ENCODE measurements around the gene CEP112.

The CEP112 gene

GRCh38 chr17:65994679-65995078 is 197.3 kb downstream of the CEP112 start:
- H3K27ac ChIP-seq (ENCODE audit: low read length) = no peak overlapping the region
- H3K9me3 ChIP-seq (ENCODE audit: control insufficient read depth, insufficient read depth, low read length) = no peaks in the 10 kb centered on the region
- H3K4me3 ChIP-seq (ENCODE audit: low read length) = no peak overlapping the region
- peaks cover 2% of the 10 kb centered on the region; the same call in 1 of the 2 replicates for H3K4me1 ChIP-seq (ENCODE audit: control insufficient read depth, insufficient read depth, low read length)
- H3K27me3 ChIP-seq (ENCODE audit: control insufficient read depth, insufficient read depth, low read length) = no peaks in the 10 kb centered on the region
- WGBS (ENCODE audit: insufficient coverage, insufficient read length) = no CpG with 5 or more reads among the region's 4 CpGs
- DNase-seq (ENCODE audit: low read depth, low spot score) = no peak
- H3K36me3 ChIP-seq (ENCODE audit: control insufficient read depth, insufficient read depth, low read length) = no peaks in the 10 kb centered on the region

GRCh38 chr17:65994114-65994513 is 197.8 kb downstream of the CEP112 start:
- Histone ChIP-seq H3K27ac (ENCODE audit: low read length) (no peak overlapping the region), H3K4me1 (ENCODE audit: control insufficient read depth, insufficient read depth, low read length) (peaks cover 2% of the 10 kb centered on the region; the same call in 1 of the 2 replicates), H3K9me3 (ENCODE audit: control insufficient read depth, insufficient read depth, low read length) (no peaks in the 10 kb centered on the region), H3K36me3 (ENCODE audit: control insufficient read depth, insufficient read depth, low read length) (no peaks in the 10 kb centered on the region), H3K4me3 (ENCODE audit: low read length) (no peak overlapping the region), H3K27me3 (ENCODE audit: control insufficient read depth, insufficient read depth, low read length) (no peaks in the 10 kb centered on the region)
- no peak for DNase-seq (ENCODE audit: low read depth, low spot score)
- WGBS (ENCODE audit: insufficient coverage, insufficient read length) = no CpG with 5 or more reads among the region's 2 CpGs

- H3K4me3 ChIP-seq (ENCODE audit: low read length) = no peak overlapping the region
- WGBS (ENCODE audit: insufficient coverage, insufficient read length) = no CpG with 5 or more reads among the region's 3 CpGs
- no peaks in the 10 kb centered on the region for H3K9me3 ChIP-seq (ENCODE audit: control insufficient read depth, insufficient read depth, low read length)
- H3K27ac ChIP-seq (ENCODE audit: low read length) = no peak overlapping the region
- no peaks in the 10 kb centered on the region for H3K27me3 ChIP-seq (ENCODE audit: control insufficient read depth, insufficient read depth, low read length)
- H3K36me3 ChIP-seq (ENCODE audit: control insufficient read depth, insufficient read depth, low read length) = no peaks in the 10 kb centered on the region
- H3K4me1 ChIP-seq (ENCODE audit: control insufficient read depth, insufficient read depth, low read length) = peaks cover 2% of the 10 kb centered on the region; the same call in 1 of the 2 replicates
- no peak for DNase-seq (ENCODE audit: low read depth, low spot score)
These were observed 201.3 kb downstream of the CEP112 start for GRCh38 chr17:65990593-65990992.

DNA sequence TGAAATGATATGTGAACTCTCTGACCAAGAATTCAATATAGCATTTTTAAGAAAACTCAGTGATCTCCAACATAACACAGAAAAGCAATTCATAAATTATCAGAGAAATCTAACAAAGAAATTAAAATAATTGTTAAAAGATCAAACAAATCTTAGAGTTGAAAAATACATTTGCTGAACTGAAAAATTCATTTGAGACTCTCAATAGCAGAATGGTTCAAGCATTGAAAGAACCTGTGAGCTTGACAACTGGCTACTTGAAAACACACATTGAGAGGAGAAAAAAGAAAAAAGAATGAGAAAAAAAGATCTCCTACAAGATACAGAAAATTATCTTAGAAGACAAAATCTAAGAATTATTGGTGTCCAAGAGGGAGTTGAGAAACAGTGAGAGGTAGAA is 203.5 kb downstream of the CEP112 start:
- Histone ChIP-seq H3K4me1 (ENCODE audit: control insufficient read depth, insufficient read depth, low read length) (peaks cover 2% of the 10 kb centered on the region; the same call in 1 of the 2 replicates), H3K27ac (ENCODE audit: low read length) (no peak overlapping the region), H3K27me3 (ENCODE audit: control insufficient read depth, insufficient read depth, low read length) (no peaks in the 10 kb centered on the region), H3K4me3 (ENCODE audit: low read length) (no peak overlapping the region), H3K9me3 (ENCODE audit: control insufficient read depth, insufficient read depth, low read length) (no peaks in the 10 kb centered on the region), H3K36me3 (ENCODE audit: control insufficient read depth, insufficient read depth, low read length) (no peaks in the 10 kb centered on the region)
- no peak for DNase-seq (ENCODE audit: low read depth, low spot score)

DNA sequence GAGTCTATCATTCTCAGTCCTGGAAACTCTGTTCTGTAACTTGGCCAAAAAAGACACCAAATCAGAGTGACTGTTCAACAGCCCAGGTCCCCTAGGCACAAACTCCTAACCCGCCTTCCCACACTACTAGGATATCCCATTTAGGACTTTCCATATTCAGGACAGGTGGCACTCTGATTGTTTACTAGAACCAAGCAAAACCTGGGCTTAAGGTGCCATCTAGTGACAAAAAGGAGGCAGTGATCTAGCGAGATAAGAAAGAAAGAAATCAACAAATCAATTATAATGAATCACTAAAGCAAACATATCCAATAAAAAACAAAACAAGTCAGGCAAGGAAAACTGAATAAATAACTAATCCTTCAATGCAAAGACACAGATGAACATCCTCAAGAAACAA is 203.9 kb downstream of the CEP112 start:
- Histone ChIP-seq H3K9me3 (ENCODE audit: control insufficient read depth, insufficient read depth, low read length) (no peaks in the 10 kb centered on the region), H3K27ac (ENCODE audit: low read length) (no peak overlapping the region), H3K27me3 (ENCODE audit: control insufficient read depth, insufficient read depth, low read length) (no peaks in the 10 kb centered on the region), H3K4me3 (ENCODE audit: low read length) (no peak overlapping the region), H3K4me1 (ENCODE audit: control insufficient read depth, insufficient read depth, low read length) (peaks cover 2% of the 10 kb centered on the region; the same call in 1 of the 2 replicates), H3K36me3 (ENCODE audit: control insufficient read depth, insufficient read depth, low read length) (no peaks in the 10 kb centered on the region)
- DNase-seq (ENCODE audit: low read depth, low spot score) = peak; percentile 31
- WGBS (ENCODE audit: insufficient coverage, insufficient read length) = no CpG with 5 or more reads among the region's 2 CpGs

- DNase-seq (ENCODE audit: low read depth, low spot score) = no peak
- Histone ChIP-seq H3K9me3 (ENCODE audit: control insufficient read depth, insufficient read depth, low read length) (no peaks in the 10 kb centered on the region), H3K27ac (ENCODE audit: low read length) (no peak overlapping the region), H3K4me3 (ENCODE audit: low read length) (no peak overlapping the region), H3K4me1 (ENCODE audit: control insufficient read depth, insufficient read depth, low read length) (peaks cover 2% of the 10 kb centered on the region; the same call in 1 of the 2 replicates), H3K36me3 (ENCODE audit: control insufficient read depth, insufficient read depth, low read length) (no peaks in the 10 kb centered on the region), H3K27me3 (ENCODE audit: control insufficient read depth, insufficient read depth, low read length) (no peaks in the 10 kb centered on the region)
- no CpG with 5 or more reads among the region's 3 CpGs for WGBS (ENCODE audit: insufficient coverage, insufficient read length)
These were observed 206.4 kb downstream of the CEP112 start for GRCh38 chr17:65985571-65985970.

- no peaks in the 10 kb centered on the region for H3K9me3 ChIP-seq (ENCODE audit: control insufficient read depth, insufficient read depth, low read length)
- H3K36me3 ChIP-seq (ENCODE audit: control insufficient read depth, insufficient read depth, low read length) = no peaks in the 10 kb centered on the region
- H3K27ac ChIP-seq (ENCODE audit: low read length) = no peak overlapping the region
- H3K4me1 ChIP-seq (ENCODE audit: control insufficient read depth, insufficient read depth, low read length) = no peaks in the 10 kb centered on the region
- H3K4me3 ChIP-seq (ENCODE audit: low read length) = no peak overlapping the region
- no CpG with 5 or more reads among the region's 3 CpGs for WGBS (ENCODE audit: insufficient coverage, insufficient read length)
- H3K27me3 ChIP-seq (ENCODE audit: control insufficient read depth, insufficient read depth, low read length) = no peaks in the 10 kb centered on the region
- no peak for DNase-seq (ENCODE audit: low read depth, low spot score)
These were observed 207.6 kb downstream of the CEP112 start for GRCh38 chr17:65984299-65984698.

DNA sequence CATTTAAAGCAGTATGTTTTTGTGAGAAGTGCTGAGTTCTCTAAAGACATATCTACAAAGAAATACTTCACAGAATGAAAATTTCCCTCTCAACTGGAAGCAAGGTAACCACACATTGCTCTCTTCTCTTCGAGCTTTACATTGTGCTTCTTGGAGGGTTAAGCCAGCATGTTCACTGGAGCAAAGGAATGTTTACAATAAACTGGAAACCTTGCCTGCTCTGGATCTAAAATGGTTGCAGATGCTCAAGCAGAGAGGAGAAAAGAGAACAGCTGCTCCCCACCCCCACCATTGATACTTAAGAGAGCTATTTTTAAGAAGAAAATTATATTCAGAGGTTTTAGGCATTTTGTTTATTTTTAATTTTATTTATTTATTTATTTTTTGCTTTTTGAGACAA is 213.1 kb downstream of the CEP112 start:
- Histone ChIP-seq H3K4me1 (ENCODE audit: control insufficient read depth, insufficient read depth, low read length) (no peaks in the 10 kb centered on the region), H3K4me3 (ENCODE audit: low read length) (no peak overlapping the region), H3K36me3 (ENCODE audit: control insufficient read depth, insufficient read depth, low read length) (no peaks in the 10 kb centered on the region), H3K9me3 (ENCODE audit: control insufficient read depth, insufficient read depth, low read length) (no peaks in the 10 kb centered on the region), H3K27ac (ENCODE audit: low read length) (no peak overlapping the region), H3K27me3 (ENCODE audit: control insufficient read depth, insufficient read depth, low read length) (no peaks in the 10 kb centered on the region)
- WGBS (ENCODE audit: insufficient coverage, insufficient read length) = no CpG with 5 or more reads among the region's 1 CpG
- DNase-seq (ENCODE audit: low read depth, low spot score) = no peak

DNA sequence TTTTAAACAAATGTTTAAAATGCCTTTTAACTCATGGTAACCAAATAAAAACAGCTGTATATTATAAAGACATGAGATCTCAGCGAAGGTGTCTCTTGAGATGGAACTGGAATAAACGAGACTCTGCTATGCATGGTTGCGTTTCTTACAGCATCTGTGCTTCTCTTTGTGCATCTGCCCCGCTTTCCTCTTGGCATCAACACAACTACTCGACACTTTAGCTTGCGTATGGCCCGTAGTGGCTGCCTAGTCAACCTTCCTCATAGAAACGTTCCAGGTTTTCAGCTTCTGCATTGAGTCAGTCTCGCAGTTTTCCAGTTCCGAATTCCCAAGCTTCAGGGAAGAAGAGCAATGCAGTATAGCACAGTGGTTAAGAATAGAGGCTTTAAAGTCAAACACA is 214.9 kb downstream of the CEP112 start:
- no CpG with 5 or more reads among the region's 10 CpGs for WGBS (ENCODE audit: insufficient coverage, insufficient read length)
- no peak overlapping the region for H3K4me3 ChIP-seq (ENCODE audit: low read length)
- no peak for DNase-seq (ENCODE audit: low read depth, low spot score)

DNA sequence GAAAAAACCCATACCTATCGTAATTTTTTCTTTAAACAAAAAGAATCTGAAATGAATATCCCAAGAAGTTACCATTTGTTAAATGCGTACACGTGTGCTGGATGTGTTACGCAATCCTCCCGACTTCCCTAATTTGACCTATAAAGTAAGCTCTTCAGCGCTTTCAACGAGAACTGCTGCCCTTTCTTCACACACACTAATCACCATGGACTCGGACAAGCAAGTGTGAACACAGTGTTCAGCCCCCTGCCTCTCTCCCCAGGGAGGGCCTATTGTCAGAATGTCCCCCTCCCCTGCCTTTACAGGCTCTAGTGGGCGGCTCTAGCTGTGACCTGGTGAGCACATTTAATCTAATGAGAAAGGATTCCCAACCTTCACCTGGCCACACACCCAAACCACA is 216.1 kb downstream of the CEP112 start:
- no peaks in the 10 kb centered on the region for H3K9me3 ChIP-seq (ENCODE audit: control insufficient read depth, insufficient read depth, low read length)
- DNase-seq (ENCODE audit: low read depth, low spot score) = no peak
- H3K36me3 ChIP-seq (ENCODE audit: control insufficient read depth, insufficient read depth, low read length) = no peaks in the 10 kb centered on the region
- H3K4me3 ChIP-seq (ENCODE audit: low read length) = no peak overlapping the region
- no peaks in the 10 kb centered on the region for H3K27me3 ChIP-seq (ENCODE audit: control insufficient read depth, insufficient read depth, low read length)
- H3K27ac ChIP-seq (ENCODE audit: low read length) = no peak overlapping the region
- WGBS (ENCODE audit: insufficient coverage, insufficient read length) = no CpG with 5 or more reads among the region's 9 CpGs
- H3K4me1 ChIP-seq (ENCODE audit: control insufficient read depth, insufficient read depth, low read length) = no peaks in the 10 kb centered on the region

More for the DNA sequence above, 214.9 kb downstream of the CEP112 start:
- H3K27ac ChIP-seq (ENCODE audit: low read length) = no peak overlapping the region
- no peaks in the 10 kb centered on the region for H3K9me3 ChIP-seq (ENCODE audit: control insufficient read depth, insufficient read depth, low read length)
- no peaks in the 10 kb centered on the region for H3K27me3 ChIP-seq (ENCODE audit: control insufficient read depth, insufficient read depth, low read length)
- no peaks in the 10 kb centered on the region for H3K4me1 ChIP-seq (ENCODE audit: control insufficient read depth, insufficient read depth, low read length)
- no peaks in the 10 kb centered on the region for H3K36me3 ChIP-seq (ENCODE audit: control insufficient read depth, insufficient read depth, low read length)

- H3K4me1 ChIP-seq (ENCODE audit: control insufficient read depth, insufficient read depth, low read length) = no peaks in the 10 kb centered on the region
- WGBS (ENCODE audit: insufficient coverage, insufficient read length) = no CpG with 5 or more reads among the region's 1 CpG
- no peaks in the 10 kb centered on the region for H3K36me3 ChIP-seq (ENCODE audit: control insufficient read depth, insufficient read depth, low read length)
- H3K27ac ChIP-seq (ENCODE audit: low read length) = no peak overlapping the region
- no peaks in the 10 kb centered on the region for H3K9me3 ChIP-seq (ENCODE audit: control insufficient read depth, insufficient read depth, low read length)
- H3K27me3 ChIP-seq (ENCODE audit: control insufficient read depth, insufficient read depth, low read length) = no peaks in the 10 kb centered on the region
- H3K4me3 ChIP-seq (ENCODE audit: low read length) = no peak overlapping the region
- DNase-seq (ENCODE audit: low read depth, low spot score) = no peak
These were observed 218.7 kb downstream of the CEP112 start for GRCh38 chr17:65973237-65973636.
